HepG2 (cell line): ENCODE results near the gene CBLC. TPM values are rescaled to one million over a fixed set of nuclear protein-coding genes. Genes with fewer than 3 reads are reported as not detected.

Experiments used
- HNRNPLL ChIP-seq: fragments of 200-400 bp; formaldehyde crosslinking; IDR thresholded peaks from 2 replicates; pipeline ENCODE4 v1.6.1; 2017; ENCODE audit warnings: mild to moderate bottlenecking, low read depth, low read length; ENCODE audit not compliant: poor library complexity, severe bottlenecking
- IRF1 ChIP-seq: sonication (generic); formaldehyde crosslinking; IDR thresholded peaks from 2 replicates; pipeline ENCODE4 v1.4.0; 2020; ENCODE audit warnings: low read depth, mild to moderate bottlenecking, missing genetic modification reagents
- MIER3 ChIP-seq: IDR thresholded peaks from 2 replicates; pipeline ENCODE4 v1.6.1; 2016; ENCODE audit warnings: missing compliant biosample characterization, borderline replicate concordance
- NCOA1 ChIP-seq: sonication (generic); formaldehyde crosslinking; IDR thresholded peaks from 2 replicates; pipeline ENCODE4 v1.9.0; 2021; ENCODE audit warnings: missing genetic modification reagents
- NR1H2 ChIP-seq: sonication (generic); formaldehyde crosslinking; IDR thresholded peaks from 2 replicates; pipeline ENCODE4 v1.8.1; 2022; ENCODE audit warnings: low read depth, missing genetic modification reagents, borderline replicate concordance
- PATZ1 ChIP-seq: sonication (generic); formaldehyde crosslinking; IDR thresholded peaks from 2 replicates; pipeline ENCODE4 v1.4.0; 2020; ENCODE audit warnings: missing genetic modification reagents
- PHB2 ChIP-seq: fragments of 450-650 bp; IDR thresholded peaks from 2 replicates; pipeline ENCODE4 v1.6.1; 2018; ENCODE audit not compliant: partially characterized antibody
- PRMT3 ChIP-seq: sonication (generic); formaldehyde crosslinking; IDR thresholded peaks from 2 replicates; pipeline ENCODE4 v1.8.1; 2022; ENCODE audit warnings: low read depth, mild to moderate bottlenecking, moderate library complexity, missing genetic modification reagents, borderline replicate concordance
- RFX5 ChIP-seq: IDR thresholded peaks from 2 replicates; pipeline ENCODE4 v1.6.1; 2011; ENCODE audit warnings: low read depth, low read length, improper control_type of control experiment
- RXRA ChIP-seq: sonication (generic); formaldehyde crosslinking; IDR thresholded peaks from 2 replicates; pipeline ENCODE4 v1.5.1; 2020; ENCODE audit warnings: missing genetic modification reagents
- SNAI1 ChIP-seq: sonication (generic); formaldehyde crosslinking; IDR thresholded peaks from 2 replicates; pipeline ENCODE4 v1.5.0; 2020; ENCODE audit warnings: mild to moderate bottlenecking, missing genetic modification reagents, borderline replicate concordance
- SPEN ChIP-seq: sonication (generic); formaldehyde crosslinking; IDR thresholded peaks from 2 replicates; pipeline ENCODE4 v1.5.1; 2020; ENCODE audit warnings: low read depth, mild to moderate bottlenecking, missing genetic modification reagents
- TCF12 ChIP-seq, 2 experiments: fragments of 450-650 bp in 1 of 2; sonication (generic) in 1 of 2; formaldehyde crosslinking in 1 of 2; IDR thresholded peaks; 2 replicates each; pipeline versions ENCODE4 v1.6.1 to v1.8.0; 2017 to 2022; ENCODE audit warnings: antibody characterized with exemption in 1 of 2, mild to moderate bottlenecking in 1 of 2, missing genetic modification reagents in 1 of 2, moderate library complexity in 1 of 2
- ZMYM2 ChIP-seq: sonication (generic); formaldehyde crosslinking; IDR thresholded peaks from 2 replicates; pipeline ENCODE4 v1.8.0; 2022; ENCODE audit warnings: mild to moderate bottlenecking, missing genetic modification reagents
- polyA plus RNA-seq, 8 experiments: library from polyadenylated mRNA; depleted of rRNA in 3 of 8; stranded (reverse) in 7 of 8; unstranded in 1 of 8; fragments of >200 nt; fragmentation: Illumina TruSeq in 4 of 8; extraction: Trizol in 4 of 8; gene quantifications; 2 replicates each; pipeline versions ENCODE4 v1.2.1 to v1.2.3, GENCODE V29; 2011 to 2016; ENCODE audit warnings: low read depth in 4 of 8, missing spikeins in 1 of 8, mixed read lengths in 1 of 8; ENCODE audit not compliant: insufficient read depth in 1 of 8
- total RNA-seq, 5 experiments: library from RNA; depleted of rRNA; stranded (reverse); fragments of >200 nt; fragmentation: Illumina TruSeq; extraction: Trizol; gene quantifications; 2 replicates each; pipeline ENCODE4 v1.2.3, GENCODE V29; 2016; ENCODE audit warnings: low read depth in 1 of 5
- TF ChIP-seq, protein P1 (sequence below): IDR thresholded peaks from 2 replicates; pipeline ENCODE4 v1.6.1; 2016; ENCODE audit warnings: missing genetic modification reagents, missing compliant biosample characterization
- TF ChIP-seq, protein P2 (sequence below): sonication (generic); formaldehyde crosslinking; conservative IDR thresholded peaks from 2 replicates; pipeline ENCODE4 v1.4.0; 2020; ENCODE audit warnings: missing genetic modification reagents
- TF ChIP-seq, protein P3 (sequence below): sonication (generic); formaldehyde crosslinking; IDR thresholded peaks from 2 replicates; pipeline ENCODE4 v1.4.0; 2020; ENCODE audit warnings: missing genetic modification reagents

CBLC gene
- total and polyA plus RNA-seq, 2 of the 13 experiments (the other 11 are each of a cell fraction or from before 2014, with no cell fraction given): 1.8 to 2.6 TPM

GRCh38 chr19:44807652-44808462 is 30.2 kb downstream of the CBLC start (continued):
- TF ChIP-seq PATZ1 (CRISPR knock-in tag) (peak; percentile 90), RFX5 (no peak), TCF12 (IDR thresholded peaks at IDR 0.05) (no peak), TCF12 (CRISPR knock-in tag; IDR thresholded peaks at IDR 0.05) (no peak), NR1H2 (CRISPR knock-in tag) (no peak), ZMYM2 (CRISPR knock-in tag) (0 out of 2 replicates have a peak, but pooled peaks have one; percentile 21), HNRNPLL (no peak), PRMT3 (no peak), SNAI1 (no peak), NCOA1 (CRISPR knock-in tag) (no peak), SPEN (CRISPR knock-in tag) (no peak), IRF1 (CRISPR knock-in tag) (no peak), RXRA (CRISPR knock-in tag) (no peak), MIER3 (CRISPR knock-in tag) (no peak), PHB2 (no peak)
- TF ChIP-seq, protein P1, sequence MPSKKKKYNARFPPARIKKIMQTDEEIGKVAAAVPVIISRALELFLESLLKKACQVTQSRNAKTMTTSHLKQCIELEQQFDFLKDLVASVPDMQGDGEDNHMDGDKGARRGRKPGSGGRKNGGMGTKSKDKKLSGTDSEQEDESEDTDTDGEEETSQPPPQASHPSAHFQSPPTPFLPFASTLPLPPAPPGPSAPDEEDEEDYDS (CRISPR knock-in tag): peak; percentile 54; the same call in 1 of the 2 replicates
- TF ChIP-seq, protein P2, sequence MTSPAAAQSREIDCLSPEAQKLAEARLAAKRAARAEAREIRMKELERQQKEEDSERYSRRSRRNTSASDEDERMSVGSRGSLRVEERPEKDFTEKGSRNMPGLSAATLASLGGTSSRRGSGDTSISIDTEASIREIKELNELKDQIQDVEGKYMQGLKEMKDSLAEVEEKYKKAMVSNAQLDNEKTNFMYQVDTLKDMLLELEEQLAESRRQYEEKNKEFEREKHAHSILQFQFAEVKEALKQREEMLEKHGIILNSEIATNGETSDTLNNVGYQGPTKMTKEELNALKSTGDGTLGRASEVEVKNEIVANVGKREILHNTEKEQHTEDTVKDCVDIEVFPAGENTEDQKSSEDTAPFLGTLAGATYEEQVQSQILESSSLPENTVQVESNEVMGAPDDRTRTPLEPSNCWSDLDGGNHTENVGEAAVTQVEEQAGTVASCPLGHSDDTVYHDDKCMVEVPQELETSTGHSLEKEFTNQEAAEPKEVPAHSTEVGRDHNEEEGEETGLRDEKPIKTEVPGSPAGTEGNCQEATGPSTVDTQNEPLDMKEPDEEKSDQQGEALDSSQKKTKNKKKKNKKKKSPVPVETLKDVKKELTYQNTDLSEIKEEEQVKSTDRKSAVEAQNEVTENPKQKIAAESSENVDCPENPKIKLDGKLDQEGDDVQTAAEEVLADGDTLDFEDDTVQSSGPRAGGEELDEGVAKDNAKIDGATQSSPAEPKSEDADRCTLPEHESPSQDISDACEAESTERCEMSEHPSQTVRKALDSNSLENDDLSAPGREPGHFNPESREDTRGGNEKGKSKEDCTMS (CRISPR knock-in tag): no peak
- TF ChIP-seq, protein P3, sequence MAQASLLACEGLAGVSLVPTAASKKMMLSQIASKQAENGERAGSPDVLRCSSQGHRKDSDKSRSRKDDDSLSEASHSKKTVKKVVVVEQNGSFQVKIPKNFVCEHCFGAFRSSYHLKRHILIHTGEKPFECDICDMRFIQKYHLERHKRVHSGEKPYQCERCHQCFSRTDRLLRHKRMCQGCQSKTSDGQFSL (CRISPR knock-in tag): peak; percentile 92
